Naive B cell (primary cell): Measurements from ENCODE around the gene SERGEF. TPM values are rescaled to one million over a fixed set of nuclear protein-coding genes. Genes with fewer than 3 reads are reported as not detected.

Experiments used
- ATAC-seq, 2 donors: fragments of 150-1000 bp; cut with Tn5 transposase; 2 replicates each; pipeline ENCODE4 v1.10.0; 2021; ENCODE audit warnings: low read depth in 2 of 2, mild to moderate bottlenecking in 2 of 2, moderate library complexity in 2 of 2
- DNase-seq: peaks from one replicate; pipeline ENCODE4 v3.0.0; 2022
- H3K27ac Mint-ChIP-seq, 6 donors: one replicate each; pipeline ENCODE4 v1.8.0; 2020 to 2022; ENCODE audit warnings: mild to moderate bottlenecking in 6 of 6, mixed read lengths in 6 of 6, moderate library complexity in 5 of 6, inconsistent platforms in 2 of 6
- H3K27me3 Mint-ChIP-seq, 3 donors: one replicate each; pipeline ENCODE4 v1.8.0; 2021 to 2022; ENCODE audit warnings: mixed read lengths in 3 of 3, mild to moderate bottlenecking in 1 of 3
- H3K36me3 Mint-ChIP-seq, 2 donors: one replicate each; pipeline ENCODE4 v1.8.0; 2020 to 2022; ENCODE audit warnings: mixed read lengths in 2 of 2, inconsistent platforms in 1 of 2, mild to moderate bottlenecking in 1 of 2
- H3K4me1 Mint-ChIP-seq, 3 donors: one replicate each; pipeline ENCODE4 v1.8.0; 2020 to 2022; ENCODE audit warnings: mixed read lengths in 3 of 3, inconsistent platforms in 1 of 3, mild to moderate bottlenecking in 1 of 3, moderate library complexity in 1 of 3
- H3K4me3 Mint-ChIP-seq, 8 donors: one replicate each; pipeline ENCODE4 v1.8.0; 2020 to 2022; ENCODE audit warnings: mild to moderate bottlenecking in 8 of 8, mixed read lengths in 8 of 8, moderate library complexity in 8 of 8, inconsistent platforms in 2 of 8
- H3K9me3 Mint-ChIP-seq, 7 donors: one replicate each; pipeline ENCODE4 v1.8.0; 2020 to 2022; ENCODE audit warnings: mixed read lengths in 7 of 7, mild to moderate bottlenecking in 5 of 7, inconsistent platforms in 2 of 7, moderate library complexity in 1 of 7
- polyA plus RNA-seq, 6 donors: library from polyadenylated mRNA; unstranded; fragments of 300-500 nt; fragmentation: Illumina TruSeq; gene quantifications; one replicate each; pipeline ENCODE4 v1.2.3, GENCODE V29; 2021; ENCODE audit warnings: low read depth in 6 of 6

SERGEF gene
- polyA plus RNA-seq, 6 donors from 2014 or later: 18.3 to 54.6 (median 42.6) TPM

DNA sequence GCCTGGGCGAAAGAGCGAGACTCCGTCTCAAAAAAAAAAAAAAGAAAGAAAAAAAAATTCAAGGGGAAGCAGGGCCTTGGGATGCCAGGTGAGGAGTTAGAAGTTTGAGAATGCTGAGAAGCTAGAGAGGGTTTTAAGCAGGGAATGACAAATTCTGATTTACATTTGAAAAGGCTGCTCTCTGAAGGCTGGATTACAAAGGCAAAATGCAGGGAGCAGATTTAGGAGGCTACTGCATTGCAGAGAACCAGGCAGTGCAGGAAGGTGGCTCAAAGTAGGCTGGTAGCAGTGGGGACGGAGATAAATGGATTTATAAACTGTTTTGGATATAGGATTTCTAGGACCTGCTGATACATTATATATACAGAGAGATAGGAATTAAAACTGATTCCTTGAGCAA lies 211.7 kb downstream of the SERGEF start:
- ATAC-seq: no peak
- H3K4me3 Mint-ChIP-seq: no peak overlapping the region
- no peaks in the 10 kb centered on the region for H3K4me1 Mint-ChIP-seq
- H3K9me3 Mint-ChIP-seq: peaks cover 0 to 4% (median 0%) of the 10 kb centered on the region in 7 donors
- H3K27ac Mint-ChIP-seq: no peak overlapping the region
- H3K36me3 Mint-ChIP-seq: peaks cover 12 to 18% of the 10 kb centered on the region in 2 donors
- H3K27me3 Mint-ChIP-seq: no peaks in the 10 kb centered on the region
- no peak for DNase-seq

DNA sequence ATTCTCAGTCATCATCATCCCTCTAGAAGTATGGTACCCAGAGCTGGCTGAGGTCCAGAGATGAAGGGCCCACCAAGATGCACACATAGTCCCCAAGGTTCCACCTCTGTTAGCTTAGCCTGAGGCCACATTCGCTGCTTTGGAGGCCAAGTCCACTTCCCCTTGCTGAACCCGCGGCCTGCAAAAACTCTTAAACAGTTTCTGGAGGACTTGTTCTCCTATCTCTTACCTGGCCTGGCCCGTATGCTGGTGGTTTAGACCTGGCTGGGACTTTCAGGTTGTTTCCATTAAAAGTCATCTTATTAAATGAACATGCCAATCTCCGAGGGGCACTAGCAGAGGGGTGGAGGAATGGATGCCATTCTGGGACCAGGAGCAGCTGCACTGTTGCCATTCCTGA lies 213.7 kb downstream of the SERGEF start:
- DNase-seq: no peak
- Mint-ChIP-seq H3K4me1 (no peaks in the 10 kb centered on the region), H3K36me3 (peaks cover 12 to 14% of the 10 kb centered on the region in 2 donors), H3K27ac (peak overlapping the region in 1 of 6 donors; percentile 48), H3K27me3 (no peaks in the 10 kb centered on the region), H3K9me3 (peaks cover 0 to 4% (median 0%) of the 10 kb centered on the region in 7 donors), H3K4me3 (no peak overlapping the region)
- no peak for ATAC-seq

DNA sequence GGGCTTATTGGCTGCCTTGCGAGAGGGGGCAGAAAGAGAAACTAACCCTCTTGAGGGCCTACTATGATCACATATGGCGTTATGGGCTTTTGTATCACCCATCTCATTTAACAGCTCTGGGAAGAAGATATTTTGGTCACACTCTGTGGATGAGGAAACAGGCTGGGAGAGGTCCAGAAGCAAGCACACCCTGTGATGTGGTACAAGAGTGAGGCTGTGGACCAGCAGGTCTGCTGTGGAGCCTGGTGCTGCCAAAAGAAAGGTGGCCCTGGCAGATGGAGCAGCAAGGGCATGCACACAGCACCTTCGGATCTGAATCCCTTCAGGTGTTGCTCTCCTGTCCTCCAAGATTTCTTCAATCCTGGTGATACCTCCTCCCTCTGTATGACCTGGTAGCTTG lies 214.1 kb downstream of the SERGEF start:
- Mint-ChIP-seq H3K4me1 (no peaks in the 10 kb centered on the region), H3K36me3 (peaks cover 12 to 14% of the 10 kb centered on the region in 2 donors), H3K9me3 (peaks cover 0 to 4% (median 0%) of the 10 kb centered on the region in 7 donors), H3K27ac (no peak overlapping the region), H3K27me3 (no peaks in the 10 kb centered on the region), H3K4me3 (no peak overlapping the region)
- ATAC-seq (no peak), DNase-seq (no peak)

- Mint-ChIP-seq H3K4me3 (no peak overlapping the region), H3K36me3 (peaks cover 12 to 14% of the 10 kb centered on the region in 2 donors), H3K27me3 (no peaks in the 10 kb centered on the region), H3K9me3 (peaks cover 0 to 4% (median 0%) of the 10 kb centered on the region in 7 donors), H3K27ac (no peak overlapping the region), H3K4me1 (no peaks in the 10 kb centered on the region)
- DNase-seq (no peak), ATAC-seq (no peak)
Observed at GRCh38 chr11:17798253-17798652, 214.6 kb downstream of the SERGEF start.

GRCh38 chr11:17796154-17796553 lies 216.7 kb downstream of the SERGEF start:
- Mint-ChIP-seq H3K27ac (no peak overlapping the region), H3K36me3 (peaks cover 12 to 14% of the 10 kb centered on the region in 2 donors), H3K9me3 (peaks cover 0 to 4% (median 0%) of the 10 kb centered on the region in 7 donors), H3K27me3 (no peaks in the 10 kb centered on the region), H3K4me1 (no peaks in the 10 kb centered on the region), H3K4me3 (no peak overlapping the region)
- no peak for DNase-seq
- no peak for ATAC-seq

DNA sequence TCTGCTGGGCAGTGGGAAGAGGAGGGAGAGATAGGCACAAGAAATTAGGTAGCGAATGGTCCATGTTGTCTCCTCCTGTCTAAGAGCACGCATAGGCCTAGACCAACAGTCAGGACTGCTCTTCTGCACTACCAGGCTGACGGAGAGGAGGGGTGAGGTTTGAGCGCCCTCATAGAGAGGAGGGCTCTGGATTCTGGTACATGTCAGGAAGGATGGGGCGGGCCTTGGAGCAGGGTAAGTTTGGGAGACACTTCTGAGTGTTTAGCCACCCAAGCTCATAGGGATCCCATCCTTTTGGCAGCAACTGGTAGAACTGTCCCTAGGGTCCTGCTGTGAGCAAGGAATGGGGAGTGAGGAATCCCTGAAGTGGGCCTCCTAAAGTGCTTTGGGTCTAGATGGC lies 217.9 kb downstream of the SERGEF start:
- peak overlapping the region in 2 of 6 donors; percentile 20 to 57 for H3K27ac Mint-ChIP-seq
- H3K36me3 Mint-ChIP-seq: peaks cover 5 to 8% of the 10 kb centered on the region in 2 donors
- no peak for DNase-seq
- H3K9me3 Mint-ChIP-seq: no peaks in the 10 kb centered on the region
- no peak overlapping the region for H3K4me3 Mint-ChIP-seq
- no peaks in the 10 kb centered on the region for H3K4me1 Mint-ChIP-seq
- ATAC-seq: no peak
- H3K27me3 Mint-ChIP-seq: no peaks in the 10 kb centered on the region

- Mint-ChIP-seq H3K36me3 (peaks cover 12 to 15% of the 10 kb centered on the region in 2 donors), H3K9me3 (no peaks in the 10 kb centered on the region)
- DNase-seq: no peak
Observed at GRCh38 chr11:17793642-17794170, 219.1 kb downstream of the SERGEF start.

DNA sequence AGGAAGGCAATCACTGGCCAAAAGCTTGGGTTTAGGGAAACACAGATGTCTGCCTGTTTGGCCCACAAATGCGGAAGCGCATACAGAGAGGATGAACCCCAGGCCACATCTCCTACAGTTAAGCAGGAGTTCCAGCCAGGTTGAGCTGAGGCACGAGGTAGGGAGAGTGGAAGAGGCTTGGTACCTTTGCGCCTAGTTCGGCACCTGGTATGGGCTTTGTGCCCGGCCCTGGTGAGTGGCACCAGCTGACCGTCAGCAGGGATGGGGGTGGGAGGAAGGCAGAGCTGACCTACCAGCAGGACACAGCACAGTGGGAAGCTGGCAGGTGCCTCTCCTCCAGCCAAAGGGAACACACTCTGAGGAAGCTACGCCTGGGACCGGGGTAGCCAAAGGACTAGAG lies 220.7 kb downstream of the SERGEF start:
- H3K36me3 Mint-ChIP-seq: peaks cover 17 to 19% of the 10 kb centered on the region in 2 donors
- H3K4me1 Mint-ChIP-seq: no peaks in the 10 kb centered on the region
- no peaks in the 10 kb centered on the region for H3K9me3 Mint-ChIP-seq
- DNase-seq (no peak), ATAC-seq (no peak)
- H3K4me3 Mint-ChIP-seq: no peak overlapping the region
- no peak overlapping the region for H3K27ac Mint-ChIP-seq
- no peaks in the 10 kb centered on the region for H3K27me3 Mint-ChIP-seq

More at GRCh38 chr11:17793642-17794170, 219.1 kb downstream of the SERGEF start:
- no peak for ATAC-seq
- Mint-ChIP-seq H3K27me3 (no peaks in the 10 kb centered on the region), H3K4me1 (no peaks in the 10 kb centered on the region), H3K27ac (no peak overlapping the region), H3K4me3 (no peak overlapping the region)

GRCh38 chr11:17791144-17791543 lies 221.7 kb downstream of the SERGEF start:
- no peak for DNase-seq
- Mint-ChIP-seq H3K36me3 (peaks cover 15 to 21% of the 10 kb centered on the region in 2 donors), H3K4me1 (no peaks in the 10 kb centered on the region), H3K4me3 (no peak overlapping the region), H3K9me3 (no peaks in the 10 kb centered on the region), H3K27ac (no peak overlapping the region), H3K27me3 (no peaks in the 10 kb centered on the region)
- ATAC-seq: no peak

- Mint-ChIP-seq H3K36me3 (peaks cover 15 to 21% of the 10 kb centered on the region in 2 donors), H3K9me3 (no peaks in the 10 kb centered on the region), H3K27ac (no peak overlapping the region), H3K4me1 (no peaks in the 10 kb centered on the region), H3K4me3 (no peak overlapping the region), H3K27me3 (no peaks in the 10 kb centered on the region)
- ATAC-seq (no peak), DNase-seq (no peak)
Observed at GRCh38 chr11:17790453-17790852, 222.4 kb downstream of the SERGEF start.

DNA sequence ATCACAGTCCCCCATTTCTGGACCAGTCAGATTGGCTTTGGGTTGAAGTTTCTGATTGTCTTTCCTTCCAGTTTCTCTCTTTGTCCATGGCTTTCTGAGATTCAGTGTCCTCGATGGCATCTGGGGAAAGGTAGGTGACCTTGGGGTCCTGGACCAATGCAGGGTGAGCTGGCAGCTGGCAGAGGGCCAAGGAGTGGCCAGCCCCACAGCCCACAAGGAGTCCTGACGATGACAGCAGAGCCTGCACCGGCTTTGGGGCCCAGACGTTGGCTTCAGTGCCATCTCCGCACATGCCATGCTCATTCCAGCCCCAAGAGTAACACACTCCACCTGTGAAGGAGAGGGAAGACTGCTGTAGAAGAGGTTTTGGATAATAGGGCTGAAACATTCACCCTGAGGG lies 224.8 kb downstream of the SERGEF start:
- Mint-ChIP-seq H3K36me3 (peaks cover 15 to 21% of the 10 kb centered on the region in 2 donors), H3K4me1 (no peaks in the 10 kb centered on the region), H3K9me3 (no peaks in the 10 kb centered on the region), H3K27ac (peak overlapping the region in 2 of 6 donors; percentile 47 to 77), H3K4me3 (no peak overlapping the region), H3K27me3 (no peaks in the 10 kb centered on the region)
- no peak for DNase-seq
- ATAC-seq: no peak

DNA sequence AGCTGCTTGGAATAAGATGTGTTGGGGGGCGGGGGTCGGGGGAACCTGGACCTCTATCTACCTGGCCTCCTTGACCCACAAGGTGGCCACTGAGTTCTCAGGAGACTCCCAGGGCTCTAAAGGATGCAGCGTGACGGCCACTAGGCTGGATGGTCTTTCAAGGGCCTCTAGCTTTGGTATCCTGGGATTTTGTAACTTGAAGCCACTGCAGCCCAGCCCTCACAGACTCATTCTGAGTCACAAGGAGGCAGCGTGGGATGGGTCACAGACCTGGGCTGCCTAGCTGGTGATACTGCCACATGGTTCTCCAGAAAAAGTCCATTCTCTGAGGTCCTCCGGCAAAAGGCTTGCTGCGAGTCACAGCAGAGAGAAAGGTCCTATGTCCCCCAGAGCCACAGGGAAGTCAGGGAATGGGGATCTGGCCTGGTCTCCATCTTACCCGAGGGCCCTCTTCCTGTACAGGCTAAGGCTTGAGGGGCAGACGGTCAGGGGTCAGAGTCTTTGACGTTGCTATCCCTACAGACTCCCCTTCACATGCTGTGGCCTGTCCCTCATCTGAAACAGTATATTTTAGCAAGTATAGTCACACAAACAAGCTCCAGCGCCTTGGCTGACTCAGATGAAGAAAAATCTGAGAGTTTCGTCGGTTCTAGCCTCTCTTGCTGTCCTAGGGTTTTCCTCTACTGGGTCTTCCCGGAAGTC lies 225.9 kb downstream of the SERGEF start:
- no peaks in the 10 kb centered on the region for H3K27me3 Mint-ChIP-seq
- ATAC-seq (no peak), DNase-seq (no peak)
- H3K36me3 Mint-ChIP-seq: peaks cover 15 to 21% of the 10 kb centered on the region in 2 donors
- no peaks in the 10 kb centered on the region for H3K9me3 Mint-ChIP-seq
- no peak overlapping the region for H3K4me3 Mint-ChIP-seq
- peak overlapping the region in 1 of 6 donors; percentile 63 for H3K27ac Mint-ChIP-seq
- no peaks in the 10 kb centered on the region for H3K4me1 Mint-ChIP-seq

DNA sequence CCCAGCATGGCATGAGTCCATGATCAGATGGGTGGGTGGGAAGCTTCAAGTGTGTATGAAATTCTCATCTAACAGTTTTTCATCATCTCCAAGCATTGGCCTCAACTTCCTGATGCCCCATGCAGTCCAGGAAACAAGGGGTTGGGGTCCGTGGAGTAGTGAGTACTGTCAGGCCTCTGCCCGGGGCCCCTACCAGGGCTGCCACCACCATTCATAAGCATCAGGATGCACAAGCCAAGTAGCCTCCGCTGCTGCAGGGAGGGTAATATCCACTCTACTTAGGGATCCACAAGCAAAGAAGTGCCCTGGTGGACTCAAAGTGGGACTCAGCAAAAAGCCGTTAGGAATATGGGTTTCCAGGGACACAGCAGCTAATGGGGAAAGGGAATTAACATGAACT lies 229.0 kb downstream of the SERGEF start:
- no peak for ATAC-seq
- no peak overlapping the region for H3K4me3 Mint-ChIP-seq
- no peaks in the 10 kb centered on the region for H3K27me3 Mint-ChIP-seq
- H3K4me1 Mint-ChIP-seq: no peaks in the 10 kb centered on the region
- no peak overlapping the region for H3K27ac Mint-ChIP-seq
- peaks cover 10 to 15% of the 10 kb centered on the region in 2 donors for H3K36me3 Mint-ChIP-seq
- no peaks in the 10 kb centered on the region for H3K9me3 Mint-ChIP-seq
- no peak for DNase-seq

DNA sequence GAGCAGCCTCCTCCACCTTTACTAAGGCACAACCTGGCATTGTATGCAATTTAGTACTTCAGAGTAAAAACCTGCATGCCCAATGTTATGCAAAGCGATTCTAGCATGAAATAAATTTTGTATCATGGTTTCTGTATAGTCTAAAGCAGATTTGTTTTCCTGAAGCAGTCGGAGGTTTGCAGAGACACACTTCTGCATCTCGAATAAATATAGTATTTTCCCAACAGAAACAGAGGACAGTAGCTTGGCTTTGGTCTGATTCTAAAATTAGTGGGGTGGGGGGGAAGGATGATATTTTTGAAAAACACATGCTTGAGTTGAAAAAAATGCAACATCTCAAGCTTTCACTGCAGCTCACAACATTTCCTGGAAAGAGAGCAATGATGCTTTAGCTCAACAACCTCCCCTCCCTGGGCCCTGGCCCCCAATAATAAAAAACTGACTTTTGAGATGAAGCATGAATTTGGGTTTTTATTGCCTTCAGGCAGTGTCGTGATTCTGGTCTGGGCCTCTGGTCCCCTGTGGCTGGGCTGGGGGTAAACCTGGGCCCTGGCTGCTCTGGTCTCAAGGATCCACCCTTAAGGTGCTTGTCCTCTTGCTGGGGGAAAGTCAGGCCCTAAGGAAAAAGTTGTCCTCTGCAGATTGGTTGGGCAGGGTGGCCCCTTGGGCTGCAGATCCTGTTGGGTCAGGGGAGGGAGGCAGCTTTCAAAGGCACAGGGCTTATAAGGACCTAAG lies 230.1 kb downstream of the SERGEF start:
- Mint-ChIP-seq H3K27me3 (no peaks in the 10 kb centered on the region), H3K27ac (no peak overlapping the region), H3K4me3 (no peak overlapping the region), H3K36me3 (peaks cover 0 to 8% of the 10 kb centered on the region in 2 donors), H3K9me3 (no peaks in the 10 kb centered on the region), H3K4me1 (no peaks in the 10 kb centered on the region)
- no peak for DNase-seq
- no peak for ATAC-seq
